Measurements from ENCODE around the gene LIAS. TPM values are rescaled to one million over a fixed set of nuclear protein-coding genes. Genes with fewer than 3 reads are reported as not detected.

Gene LIAS
- total and polyA plus RNA-seq, 2 of the 13 experiments (the other 11 are each of a cell fraction or from before 2014, with no cell fraction given), result 16.0 to 16.6 TPM

DNA sequence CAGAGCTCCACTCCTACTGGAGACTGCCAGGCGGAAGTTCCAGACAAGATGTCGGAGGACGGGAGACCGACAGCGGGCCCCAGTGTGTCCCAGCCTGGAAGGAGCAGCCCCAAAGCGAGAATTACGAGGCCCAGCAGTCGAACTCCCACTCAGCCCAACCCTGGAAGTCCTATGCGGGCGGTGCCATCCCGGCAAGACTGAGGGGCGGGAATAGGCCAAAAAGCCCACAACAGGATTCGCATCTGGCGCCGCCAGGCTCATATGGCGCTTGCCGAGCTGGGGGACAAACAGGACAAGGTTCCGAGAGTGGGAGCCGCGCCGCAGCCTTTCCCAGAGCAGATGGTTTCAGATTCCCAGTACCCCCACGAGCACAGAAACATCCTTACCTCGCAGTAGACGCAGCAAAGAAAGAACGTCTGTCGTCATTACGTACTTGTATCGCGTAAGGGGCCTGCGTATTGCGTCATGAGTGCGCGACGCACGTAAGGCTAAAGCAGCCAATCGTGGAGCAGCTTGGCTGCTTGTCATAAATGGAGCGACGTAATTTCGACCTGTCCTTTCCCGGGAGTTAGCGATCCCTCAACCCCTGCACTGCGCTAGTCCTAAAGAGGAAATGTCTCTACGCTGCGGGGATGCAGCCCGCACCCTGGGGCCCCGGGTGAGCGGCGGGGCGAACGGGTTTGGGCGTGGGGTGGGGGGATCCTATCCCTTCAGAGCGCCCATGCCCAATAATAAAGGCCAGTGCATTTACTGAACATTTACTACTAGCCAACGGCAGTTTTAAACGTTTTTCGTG lies at the start of gene LIAS, which contains the start of gene RPL9 (continued):
- TF ChIP-seq, protein P1, sequence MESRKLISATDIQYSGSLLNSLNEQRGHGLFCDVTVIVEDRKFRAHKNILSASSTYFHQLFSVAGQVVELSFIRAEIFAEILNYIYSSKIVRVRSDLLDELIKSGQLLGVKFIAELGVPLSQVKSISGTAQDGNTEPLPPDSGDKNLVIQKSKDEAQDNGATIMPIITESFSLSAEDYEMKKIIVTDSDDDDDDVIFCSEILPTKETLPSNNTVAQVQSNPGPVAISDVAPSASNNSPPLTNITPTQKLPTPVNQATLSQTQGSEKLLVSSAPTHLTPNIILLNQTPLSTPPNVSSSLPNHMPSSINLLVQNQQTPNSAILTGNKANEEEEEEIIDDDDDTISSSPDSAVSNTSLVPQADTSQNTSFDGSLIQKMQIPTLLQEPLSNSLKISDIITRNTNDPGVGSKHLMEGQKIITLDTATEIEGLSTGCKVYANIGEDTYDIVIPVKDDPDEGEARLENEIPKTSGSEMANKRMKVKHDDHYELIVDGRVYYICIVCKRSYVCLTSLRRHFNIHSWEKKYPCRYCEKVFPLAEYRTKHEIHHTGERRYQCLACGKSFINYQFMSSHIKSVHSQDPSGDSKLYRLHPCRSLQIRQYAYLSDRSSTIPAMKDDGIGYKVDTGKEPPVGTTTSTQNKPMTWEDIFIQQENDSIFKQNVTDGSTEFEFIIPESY (CRISPR knock-in tag; IDR thresholded peaks at IDR 0.05), result no peak
- TF ChIP-seq MIER3 (CRISPR knock-in tag; IDR thresholded peaks at IDR 0.05; ENCODE audit: borderline replicate concordance) (peak; percentile 78; the same call in 1 of the 2 replicates), ZNF720 (CRISPR knock-in tag; IDR thresholded peaks at IDR 0.05) (no peak), ZNF282 (IDR thresholded peaks at IDR 0.05; ENCODE audit: partially characterized antibody) (no peak), DNMT3B (CRISPR knock-in tag; conservative IDR thresholded peaks at IDR 0.05) (peak; percentile 31; the same call in 1 of the 2 replicates), MAFF (IDR thresholded peaks at IDR 0.05; ENCODE audit: low read depth, low read length) (peak; percentile 2; the same call in 1 of the 2 replicates), ZNF10 (CRISPR knock-in tag; IDR thresholded peaks at IDR 0.05; ENCODE audit: borderline replicate concordance, low read depth) (no peak), CCDC6 (CRISPR knock-in tag; IDR thresholded peaks at IDR 0.05) (peak; percentile 67), THAP11 (CRISPR knock-in tag; IDR thresholded peaks at IDR 0.05) (peak; percentile 95), JUN (CRISPR knock-in tag; IDR thresholded peaks at IDR 0.05) (peak; percentile 80; the same call in 1 of the 2 replicates), DNMT1 (CRISPR knock-in tag; IDR thresholded peaks at IDR 0.05) (no peak), DPF2 (CRISPR knock-in tag; IDR thresholded peaks at IDR 0.05; ENCODE audit: borderline replicate concordance, low read depth) (no peak), ZNF232 (CRISPR knock-in tag; IDR thresholded peaks at IDR 0.05; ENCODE audit: borderline replicate concordance) (peak; percentile 38; the same call in 1 of the 2 replicates), PCBP2 (optimal IDR thresholded peaks at IDR 0.05; ENCODE audit: low read depth, low read length, poor library complexity, severe bottlenecking) (no peak), KLF11 (CRISPR knock-in tag; IDR thresholded peaks at IDR 0.05) (no peak), ZNF317 (CRISPR knock-in tag; IDR thresholded peaks at IDR 0.05) (peak; percentile 63), AKAP8 (CRISPR knock-in tag; IDR thresholded peaks at IDR 0.05) (no peak)
- TF ChIP-seq, protein P2, sequence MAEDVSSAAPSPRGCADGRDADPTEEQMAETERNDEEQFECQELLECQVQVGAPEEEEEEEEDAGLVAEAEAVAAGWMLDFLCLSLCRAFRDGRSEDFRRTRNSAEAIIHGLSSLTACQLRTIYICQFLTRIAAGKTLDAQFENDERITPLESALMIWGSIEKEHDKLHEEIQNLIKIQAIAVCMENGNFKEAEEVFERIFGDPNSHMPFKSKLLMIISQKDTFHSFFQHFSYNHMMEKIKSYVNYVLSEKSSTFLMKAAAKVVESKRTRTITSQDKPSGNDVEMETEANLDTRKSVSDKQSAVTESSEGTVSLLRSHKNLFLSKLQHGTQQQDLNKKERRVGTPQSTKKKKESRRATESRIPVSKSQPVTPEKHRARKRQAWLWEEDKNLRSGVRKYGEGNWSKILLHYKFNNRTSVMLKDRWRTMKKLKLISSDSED (CRISPR knock-in tag; IDR thresholded peaks at IDR 0.05), result no peak
- TF ChIP-seq, protein P3, sequence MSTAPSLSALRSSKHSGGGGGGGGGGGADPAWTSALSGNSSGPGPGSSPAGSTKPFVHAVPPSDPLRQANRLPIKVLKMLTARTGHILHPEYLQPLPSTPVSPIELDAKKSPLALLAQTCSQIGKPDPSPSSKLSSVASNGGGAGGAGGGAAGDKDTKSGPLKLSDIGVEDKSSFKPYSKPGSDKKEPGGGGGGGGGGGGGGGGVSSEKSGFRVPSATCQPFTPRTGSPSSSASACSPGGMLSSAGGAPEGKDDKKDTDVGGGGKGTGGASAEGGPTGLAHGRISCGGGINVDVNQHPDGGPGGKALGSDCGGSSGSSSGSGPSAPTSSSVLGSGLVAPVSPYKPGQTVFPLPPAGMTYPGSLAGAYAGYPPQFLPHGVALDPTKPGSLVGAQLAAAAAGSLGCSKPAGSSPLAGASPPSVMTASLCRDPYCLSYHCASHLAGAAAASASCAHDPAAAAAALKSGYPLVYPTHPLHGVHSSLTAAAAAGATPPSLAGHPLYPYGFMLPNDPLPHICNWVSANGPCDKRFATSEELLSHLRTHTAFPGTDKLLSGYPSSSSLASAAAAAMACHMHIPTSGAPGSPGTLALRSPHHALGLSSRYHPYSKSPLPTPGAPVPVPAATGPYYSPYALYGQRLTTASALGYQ (CRISPR knock-in tag; IDR thresholded peaks at IDR 0.05), result peak; percentile 85

Measured in HepG2 (cell line).